Measurements from ENCODE around the gene ATP11B.

- TF ChIP-seq CTCF (IDR thresholded peaks at IDR 0.05 in 2 of 3, conservative IDR thresholded peaks at IDR 0.05 in 1 of 3; ENCODE audit: control insufficient read depth in 2 of 3, extremely low read depth in 1 of 3, insufficient read depth in 1 of 3, low read depth in 3 of 3, low read length in 3 of 3) = no peak
- no peak for TF ChIP-seq CHD1 (IDR thresholded peaks at IDR 0.05; ENCODE audit: low read depth, low read length)
- TF ChIP-seq EZH2 (IDR thresholded peaks at IDR 0.05; ENCODE audit: borderline replicate concordance, control insufficient read depth, low read depth, low read length) = no peak
- no peak for TF ChIP-seq KDM1A (IDR thresholded peaks at IDR 0.05; ENCODE audit: borderline replicate concordance)
- TF ChIP-seq JUND (IDR thresholded peaks at IDR 0.05; ENCODE audit: low read depth, low read length) = no peak
- TF ChIP-seq POLR2A (IDR thresholded peaks at IDR 0.05; ENCODE audit: low read depth, low read length) = no peak
- no peak for TF ChIP-seq EP300 (IDR thresholded peaks at IDR 0.05; ENCODE audit: borderline replicate concordance in 1 of 2, control insufficient read depth in 1 of 2, low read depth in 2 of 2, low read length in 2 of 2)
- TF ChIP-seq GABPA (IDR thresholded peaks at IDR 0.05; ENCODE audit: low read depth) = no peak
- TF ChIP-seq E2F4 (IDR thresholded peaks at IDR 0.05; ENCODE audit: low read depth, low read length) = no peak
Measured at GRCh38 chr3:182862159-182862860, 69.0 kb downstream of the ATP11B start.
